Measurements from ENCODE around the gene SOX13. TPM values are rescaled to one million over a fixed set of nuclear protein-coding genes. Genes with fewer than 3 reads are reported as not detected.

The SOX13 gene
- polyA plus RNA-seq, 1 experiment, result 2.0 TPM

DNA sequence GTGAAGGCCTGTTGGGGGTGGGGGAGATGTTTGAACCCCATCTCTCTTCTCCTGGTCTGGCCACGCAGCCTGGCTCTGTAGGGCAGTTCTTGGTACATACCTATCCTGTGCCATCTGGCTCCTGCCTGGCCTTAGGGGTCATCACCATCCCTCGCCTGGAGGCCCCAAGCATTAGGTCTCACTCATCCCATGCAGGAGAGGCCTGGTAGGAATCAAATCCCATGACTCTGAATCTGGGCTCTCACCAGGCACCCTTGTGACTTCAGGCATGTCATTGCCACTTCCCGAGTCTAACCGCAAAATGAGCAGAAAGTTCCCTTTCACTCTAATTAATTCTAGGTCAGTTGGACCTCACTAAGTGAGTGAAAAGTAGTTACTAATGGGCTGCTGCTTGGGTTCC is 41.7 kb downstream of the SOX13 start:
- ChIA-PET CTCF (interaction anchor here (2.2 kb wide), 1 partner anchor 243 kb away, joined by 11 read pairs; no protein-coding TSS in a partner anchor), POLR2A (no interaction called here)
- TF ChIP-seq, protein P1, sequence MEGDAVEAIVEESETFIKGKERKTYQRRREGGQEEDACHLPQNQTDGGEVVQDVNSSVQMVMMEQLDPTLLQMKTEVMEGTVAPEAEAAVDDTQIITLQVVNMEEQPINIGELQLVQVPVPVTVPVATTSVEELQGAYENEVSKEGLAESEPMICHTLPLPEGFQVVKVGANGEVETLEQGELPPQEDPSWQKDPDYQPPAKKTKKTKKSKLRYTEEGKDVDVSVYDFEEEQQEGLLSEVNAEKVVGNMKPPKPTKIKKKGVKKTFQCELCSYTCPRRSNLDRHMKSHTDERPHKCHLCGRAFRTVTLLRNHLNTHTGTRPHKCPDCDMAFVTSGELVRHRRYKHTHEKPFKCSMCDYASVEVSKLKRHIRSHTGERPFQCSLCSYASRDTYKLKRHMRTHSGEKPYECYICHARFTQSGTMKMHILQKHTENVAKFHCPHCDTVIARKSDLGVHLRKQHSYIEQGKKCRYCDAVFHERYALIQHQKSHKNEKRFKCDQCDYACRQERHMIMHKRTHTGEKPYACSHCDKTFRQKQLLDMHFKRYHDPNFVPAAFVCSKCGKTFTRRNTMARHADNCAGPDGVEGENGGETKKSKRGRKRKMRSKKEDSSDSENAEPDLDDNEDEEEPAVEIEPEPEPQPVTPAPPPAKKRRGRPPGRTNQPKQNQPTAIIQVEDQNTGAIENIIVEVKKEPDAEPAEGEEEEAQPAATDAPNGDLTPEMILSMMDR (IDR thresholded peaks at IDR 0.05; ENCODE audit: low read depth, low read length), result no peak

DNA sequence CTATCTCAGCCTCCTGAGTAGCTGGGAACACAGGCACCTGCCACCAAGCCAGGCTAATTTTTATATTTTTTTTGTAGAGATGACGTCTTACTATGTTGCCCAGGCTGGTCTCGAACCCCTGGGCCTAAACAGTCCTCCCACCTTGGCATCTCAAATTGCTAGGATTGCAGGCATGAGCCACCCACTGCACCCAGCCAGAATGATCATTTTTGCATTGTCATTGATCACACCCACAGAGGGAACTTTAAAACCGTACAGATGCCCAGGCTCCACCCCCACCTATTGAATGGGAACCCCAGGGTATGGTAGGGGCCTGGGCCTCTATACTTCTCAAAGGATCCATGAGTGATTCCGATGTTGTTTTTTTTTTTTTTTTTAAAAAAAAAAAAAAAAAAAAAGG is 42.2 kb downstream of the SOX13 start:
- POLR2A ChIA-PET, result no interaction called here
- no peak for DNase-seq (ENCODE audit: low read depth, low spot score)

More for the DNA sequence above, 41.7 kb downstream of the SOX13 start:
- H3K27ac ChIP-seq (ENCODE audit: low read depth, low read length), result no peak overlapping the region
- no peak for DNase-seq (ENCODE audit: low read depth, low spot score)
- H3K27me3 ChIP-seq (ENCODE audit: control insufficient read depth, insufficient read depth, low read length), result no peaks in the 10 kb centered on the region
- H3K9me3 ChIP-seq (ENCODE audit: control insufficient read depth, insufficient read depth, low read length), result no peaks in the 10 kb centered on the region
- H3K4me3 ChIP-seq (ENCODE audit: low read depth, low read length), result no peak overlapping the region

DNA sequence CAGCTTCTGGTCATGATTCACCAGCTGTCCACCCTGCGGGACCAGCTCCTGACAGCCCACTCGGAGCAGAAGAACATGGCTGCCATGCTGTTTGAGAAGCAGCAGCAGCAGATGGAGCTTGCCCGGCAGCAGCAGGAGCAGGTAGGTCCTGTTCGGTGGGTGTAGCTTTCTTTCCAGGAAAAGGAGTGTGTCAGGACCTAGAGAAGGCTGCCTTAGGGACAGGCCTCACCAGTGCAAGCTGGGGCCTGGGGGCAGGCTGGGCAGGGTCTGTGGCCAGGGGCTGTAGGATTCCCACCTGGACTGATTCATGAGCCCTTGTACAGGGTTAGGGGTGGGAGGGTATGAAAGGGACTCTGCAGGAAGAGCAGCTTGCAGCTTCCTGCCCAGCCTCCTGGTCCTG is 43.6 kb downstream of the SOX13 start:
- Histone ChIP-seq H3K9me3 (ENCODE audit: control insufficient read depth, insufficient read depth, low read length) (no peaks in the 10 kb centered on the region), H3K27me3 (ENCODE audit: control insufficient read depth, insufficient read depth, low read length) (no peaks in the 10 kb centered on the region), H3K27ac (ENCODE audit: low read depth, low read length) (no peak overlapping the region), H3K4me3 (ENCODE audit: low read depth, low read length) (no peak overlapping the region)
- DNase-seq (ENCODE audit: low read depth, low spot score), result no peak
- TF ChIP-seq, protein P1 (IDR thresholded peaks at IDR 0.05; ENCODE audit: low read depth, low read length), result no peak
- ChIA-PET CTCF (interaction anchor here (1.1 to 2.0 kb wide), 2 partner anchors 13 to 245 kb away, joined by 5 to 29 read pairs; no protein-coding TSS in a partner anchor), POLR2A (no interaction called here)

More for the DNA sequence above, 42.2 kb downstream of the SOX13 start:
- Histone ChIP-seq H3K9me3 (ENCODE audit: control insufficient read depth, insufficient read depth, low read length) (no peaks in the 10 kb centered on the region), H3K27me3 (ENCODE audit: control insufficient read depth, insufficient read depth, low read length) (no peaks in the 10 kb centered on the region), H3K4me3 (ENCODE audit: low read depth, low read length) (no peak overlapping the region), H3K27ac (ENCODE audit: low read depth, low read length) (no peak overlapping the region)
- TF ChIP-seq, protein P1 (IDR thresholded peaks at IDR 0.05; ENCODE audit: low read depth, low read length), result no peak
- CTCF ChIA-PET, result interaction anchor here (0.6 to 2.2 kb wide), 5 partner anchors 14 to 264 kb away, joined by 3 to 29 read pairs (median 6); no protein-coding TSS in a partner anchor

DNA sequence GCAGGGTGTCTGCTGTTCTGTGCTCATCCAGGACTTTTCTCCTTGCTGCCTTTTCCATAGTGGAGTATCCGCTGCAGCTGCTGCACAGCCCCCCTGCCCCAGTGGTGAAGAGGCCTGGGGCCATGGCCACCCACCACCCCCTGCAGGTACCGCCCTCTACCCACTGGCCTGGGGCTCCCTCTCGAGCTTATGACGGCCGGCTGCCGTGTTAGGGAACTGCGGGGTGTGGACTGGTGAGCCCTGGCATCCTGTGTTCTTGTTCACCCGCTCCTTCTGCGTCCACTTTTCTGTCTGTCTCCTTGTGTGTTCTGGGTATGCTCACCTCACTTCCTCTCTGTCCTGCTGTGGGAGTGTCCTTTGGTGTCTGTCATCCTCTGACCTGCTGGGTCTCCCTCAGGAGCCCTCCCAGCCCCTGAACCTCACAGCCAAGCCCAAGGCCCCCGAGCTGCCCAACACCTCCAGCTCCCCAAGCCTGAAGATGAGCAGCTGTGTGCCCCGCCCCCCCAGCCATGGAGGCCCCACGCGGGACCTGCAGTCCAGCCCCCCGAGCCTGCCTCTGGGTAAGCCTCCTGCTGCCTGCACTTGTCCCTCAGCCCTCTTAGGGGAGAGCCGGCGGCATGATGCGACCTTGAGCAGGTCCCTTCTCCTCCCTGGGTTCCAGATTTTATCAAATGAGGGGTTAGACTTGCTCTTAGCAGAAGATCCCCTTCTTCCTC is 49.1 kb downstream of the SOX13 start:
- H3K4me3 ChIP-seq (ENCODE audit: low read depth, low read length), result no peak overlapping the region
- CTCF ChIA-PET, result interaction anchor here (1.0 to 1.8 kb wide), 2 partner anchors 49 to 251 kb away, joined by 4 to 8 read pairs; no protein-coding TSS in a partner anchor
- POLR2A ChIA-PET, result interaction anchor here (0.6 kb wide), 1 partner anchor 209 kb away, joined by 3 read pairs; no protein-coding TSS in a partner anchor
- TF ChIP-seq, protein P1 (IDR thresholded peaks at IDR 0.05; ENCODE audit: low read depth, low read length), result no peak
- no peaks in the 10 kb centered on the region; the same call in 1 of the 2 replicates for H3K9me3 ChIP-seq (ENCODE audit: control insufficient read depth, insufficient read depth, low read length)
- H3K27ac ChIP-seq (ENCODE audit: low read depth, low read length), result no peak overlapping the region
- DNase-seq (ENCODE audit: low read depth, low spot score), result no peak
- H3K27me3 ChIP-seq (ENCODE audit: control insufficient read depth, insufficient read depth, low read length), result no peaks in the 10 kb centered on the region

DNA sequence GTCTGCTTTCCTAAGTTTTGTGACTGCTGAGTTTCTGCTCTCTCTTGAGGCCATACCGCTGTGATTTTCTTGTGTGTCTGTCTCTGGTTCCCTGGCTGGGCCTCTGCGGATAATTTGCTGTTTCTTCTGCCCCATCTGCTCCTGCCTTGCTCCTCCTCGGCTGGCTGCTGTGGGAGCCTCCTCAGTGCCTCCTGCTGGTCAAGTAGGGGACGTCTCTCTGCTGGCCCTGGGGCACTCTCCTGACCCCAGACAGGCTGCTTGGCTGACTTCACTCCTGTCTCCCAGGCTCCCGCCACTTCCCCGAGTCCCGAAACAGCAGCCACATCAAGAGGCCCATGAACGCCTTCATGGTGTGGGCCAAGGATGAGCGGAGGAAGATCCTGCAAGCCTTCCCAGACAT is 50.5 kb downstream of the SOX13 start:
- H3K27ac ChIP-seq (ENCODE audit: low read depth, low read length), result no peak overlapping the region
- TF ChIP-seq, protein P1 (IDR thresholded peaks at IDR 0.05; ENCODE audit: low read depth, low read length), result peak; percentile 35
- POLR2A ChIA-PET, result no interaction called here
- no peaks in the 10 kb centered on the region; the same call in 1 of the 2 replicates for H3K9me3 ChIP-seq (ENCODE audit: control insufficient read depth, insufficient read depth, low read length)
- DNase-seq (ENCODE audit: low read depth, low spot score), result no peak
- no peak overlapping the region for H3K4me3 ChIP-seq (ENCODE audit: low read depth, low read length)
- H3K27me3 ChIP-seq (ENCODE audit: control insufficient read depth, insufficient read depth, low read length), result no peaks in the 10 kb centered on the region
- CTCF ChIA-PET, result interaction anchor here (11.4 kb wide), 1 partner anchor 257 kb away, joined by 479 read pairs; the partner anchor contains the start of gene SNRPE
